ENCODE measurements around the gene KRTAP10-8.

DNA sequence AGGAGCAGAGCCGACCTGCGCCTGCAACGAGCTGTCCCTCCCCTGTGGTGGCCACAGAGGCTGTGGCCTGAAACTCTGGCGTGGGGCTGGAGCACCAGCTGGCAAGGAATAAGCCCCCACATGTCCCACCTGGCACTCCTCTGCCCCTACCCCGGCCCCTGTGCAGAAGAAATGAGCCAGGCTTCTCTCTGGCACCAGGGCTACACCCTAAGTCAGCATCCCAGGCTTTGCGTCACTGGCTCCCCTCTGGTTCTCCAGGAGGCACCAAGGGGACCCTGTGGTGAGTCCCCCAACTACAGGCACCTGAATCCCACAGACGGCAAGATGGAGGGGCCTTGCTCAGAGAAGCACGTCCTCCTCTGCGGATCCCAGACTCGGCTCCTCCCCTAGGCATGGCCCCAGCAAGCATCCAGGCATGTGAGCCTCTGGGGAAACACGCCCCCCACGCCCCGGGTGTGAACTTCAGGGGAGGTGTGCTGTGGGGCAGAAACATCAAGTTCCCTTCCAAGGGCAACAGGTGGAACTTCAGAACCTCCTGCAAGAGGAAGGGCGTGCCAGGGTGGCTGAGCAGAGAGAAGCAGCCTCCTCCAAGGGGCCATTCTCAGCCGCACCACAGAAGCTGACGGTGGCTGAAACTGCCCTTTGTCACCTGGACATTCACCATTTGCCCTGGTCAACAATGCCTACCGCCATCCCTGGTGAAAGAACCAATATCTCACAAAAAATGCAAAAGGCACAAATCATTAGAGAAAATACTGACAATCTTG is 8.6 kb upstream of the KRTAP10-8 start:
- TF ChIP-seq, protein P1, sequence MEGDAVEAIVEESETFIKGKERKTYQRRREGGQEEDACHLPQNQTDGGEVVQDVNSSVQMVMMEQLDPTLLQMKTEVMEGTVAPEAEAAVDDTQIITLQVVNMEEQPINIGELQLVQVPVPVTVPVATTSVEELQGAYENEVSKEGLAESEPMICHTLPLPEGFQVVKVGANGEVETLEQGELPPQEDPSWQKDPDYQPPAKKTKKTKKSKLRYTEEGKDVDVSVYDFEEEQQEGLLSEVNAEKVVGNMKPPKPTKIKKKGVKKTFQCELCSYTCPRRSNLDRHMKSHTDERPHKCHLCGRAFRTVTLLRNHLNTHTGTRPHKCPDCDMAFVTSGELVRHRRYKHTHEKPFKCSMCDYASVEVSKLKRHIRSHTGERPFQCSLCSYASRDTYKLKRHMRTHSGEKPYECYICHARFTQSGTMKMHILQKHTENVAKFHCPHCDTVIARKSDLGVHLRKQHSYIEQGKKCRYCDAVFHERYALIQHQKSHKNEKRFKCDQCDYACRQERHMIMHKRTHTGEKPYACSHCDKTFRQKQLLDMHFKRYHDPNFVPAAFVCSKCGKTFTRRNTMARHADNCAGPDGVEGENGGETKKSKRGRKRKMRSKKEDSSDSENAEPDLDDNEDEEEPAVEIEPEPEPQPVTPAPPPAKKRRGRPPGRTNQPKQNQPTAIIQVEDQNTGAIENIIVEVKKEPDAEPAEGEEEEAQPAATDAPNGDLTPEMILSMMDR (IDR thresholded peaks at IDR 0.05): no peak
- TF ChIP-seq POLR2A (IDR thresholded peaks at IDR 0.05): no peak
